ENCODE results near the gene SERPINA6.

GRCh38 chr14:94309721-94310120 is 13.4 kb downstream of the SERPINA6 start:
- TF ChIP-seq MAX (IDR thresholded peaks at IDR 0.05) (no peak), CTCF (IDR thresholded peaks at IDR 0.05 in 2 of 3, conservative IDR thresholded peaks at IDR 0.05 in 1 of 3; ENCODE audit: borderline replicate concordance in 1 of 3, insufficient read depth in 1 of 3, low read depth in 2 of 3, low read length in 2 of 3) (no peak), POLR2A (IDR thresholded peaks at IDR 0.05; ENCODE audit: borderline replicate concordance, extremely low read depth, insufficient read depth, insufficient read length) (no peak), TCF7L2 (IDR thresholded peaks at IDR 0.05; ENCODE audit: borderline replicate concordance, extremely low read depth, insufficient read depth, insufficient read length) (no peak), EGR1 (IDR thresholded peaks at IDR 0.05; ENCODE audit: low read depth) (no peak), SRF (IDR thresholded peaks at IDR 0.05; ENCODE audit: low read depth) (no peak), CBX3 (IDR thresholded peaks at IDR 0.05; ENCODE audit: low read depth) (no peak), JUND (IDR thresholded peaks at IDR 0.05) (no peak), CEBPB (IDR thresholded peaks at IDR 0.05; ENCODE audit: low read depth) (no peak), REST (IDR thresholded peaks at IDR 0.05; ENCODE audit: low read depth) (no peak), POLR2AphosphoS5 (IDR thresholded peaks at IDR 0.05; ENCODE audit: low read depth, low read length) (no peak)

Measured in HCT116 (cell line).